CD4-positive, alpha-beta T cell treated with Interleukin-21 for 1 hour (primary cell): ENCODE results near the gene CLTC.

ENCODE experiments used
- DNase-seq: peaks from one replicate; pipeline ENCODE4 v3.0.0-alpha.2; 2020

Gene CLTC

DNA sequence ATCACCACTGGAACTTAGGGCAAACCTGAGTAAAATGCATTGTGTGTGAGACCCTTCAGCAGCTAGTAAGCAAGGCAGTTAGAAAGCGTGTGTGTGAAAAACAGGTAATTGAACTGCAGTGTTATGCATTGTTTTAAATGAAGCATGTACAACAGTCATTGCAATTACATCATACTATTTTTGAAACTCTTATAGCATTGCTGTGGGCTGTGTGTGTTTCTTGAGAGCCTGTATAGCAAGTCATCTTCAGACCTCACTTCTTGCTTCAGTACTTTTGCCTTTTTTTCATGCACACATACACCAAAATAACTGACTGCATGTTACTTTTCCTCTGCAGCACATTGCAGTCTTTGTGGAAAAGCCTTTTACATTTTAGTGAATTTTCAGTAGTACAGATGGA, 68.3 kb downstream of the CLTC start:
- DNase-seq: no peak

DNA sequence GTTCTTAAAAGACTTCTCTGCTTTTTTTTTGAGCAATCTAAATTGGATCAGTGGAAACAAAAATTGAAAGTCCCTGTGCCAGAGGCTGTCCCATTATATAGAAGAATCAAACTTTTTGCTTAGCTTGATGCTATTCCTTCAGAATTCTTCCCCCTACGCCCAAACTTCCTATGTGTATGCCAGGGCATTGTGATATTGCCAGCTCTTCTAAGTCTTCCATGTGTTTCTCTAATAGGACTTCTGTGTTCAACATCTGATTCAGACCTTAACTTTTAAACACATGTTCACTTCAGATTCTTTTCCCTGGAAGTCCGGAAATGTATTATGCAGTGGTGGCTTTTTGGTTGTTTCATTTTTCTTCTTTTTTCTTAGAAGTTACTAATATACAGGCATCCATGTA, 68.8 kb downstream of the CLTC start:
- no peak for DNase-seq

DNA sequence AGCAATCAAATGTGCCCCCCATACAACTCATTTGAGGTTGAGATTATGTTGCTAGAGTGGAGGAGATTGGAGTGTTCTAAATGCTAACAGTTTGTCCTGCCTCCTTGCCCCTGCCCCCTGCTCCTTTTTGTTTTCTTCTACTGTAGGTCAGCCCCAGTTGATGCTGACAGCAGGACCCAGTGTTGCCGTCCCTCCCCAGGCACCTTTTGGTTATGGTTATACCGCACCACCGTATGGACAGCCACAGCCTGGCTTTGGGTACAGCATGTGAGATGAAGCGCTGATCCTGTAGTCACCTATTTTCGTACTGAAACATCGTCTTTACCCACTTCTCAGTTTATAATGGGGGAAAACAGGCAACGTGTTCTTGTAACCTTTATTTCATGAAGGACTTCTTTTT, 73.9 kb downstream of the CLTC start:
- no peak for DNase-seq

DNA sequence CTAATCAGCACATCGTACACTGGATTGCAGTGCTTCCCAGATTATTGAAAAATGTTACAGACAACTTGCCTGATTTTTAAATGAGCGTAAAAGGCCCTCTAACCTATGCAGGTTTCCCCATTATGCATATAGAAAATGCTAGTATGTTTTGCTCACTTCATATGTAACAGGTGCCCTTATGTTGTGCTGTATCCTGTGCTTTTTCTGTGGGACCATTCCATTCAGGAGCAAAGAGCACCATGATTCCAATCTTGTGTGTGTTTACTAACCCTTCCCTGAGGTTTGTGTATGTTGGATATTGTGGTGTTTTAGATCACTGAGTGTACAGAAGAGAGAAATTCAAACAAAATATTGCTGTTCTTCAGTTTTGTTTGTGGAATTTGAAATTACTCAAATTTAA, 74.6 kb downstream of the CLTC start:
- DNase-seq: no peak

DNA sequence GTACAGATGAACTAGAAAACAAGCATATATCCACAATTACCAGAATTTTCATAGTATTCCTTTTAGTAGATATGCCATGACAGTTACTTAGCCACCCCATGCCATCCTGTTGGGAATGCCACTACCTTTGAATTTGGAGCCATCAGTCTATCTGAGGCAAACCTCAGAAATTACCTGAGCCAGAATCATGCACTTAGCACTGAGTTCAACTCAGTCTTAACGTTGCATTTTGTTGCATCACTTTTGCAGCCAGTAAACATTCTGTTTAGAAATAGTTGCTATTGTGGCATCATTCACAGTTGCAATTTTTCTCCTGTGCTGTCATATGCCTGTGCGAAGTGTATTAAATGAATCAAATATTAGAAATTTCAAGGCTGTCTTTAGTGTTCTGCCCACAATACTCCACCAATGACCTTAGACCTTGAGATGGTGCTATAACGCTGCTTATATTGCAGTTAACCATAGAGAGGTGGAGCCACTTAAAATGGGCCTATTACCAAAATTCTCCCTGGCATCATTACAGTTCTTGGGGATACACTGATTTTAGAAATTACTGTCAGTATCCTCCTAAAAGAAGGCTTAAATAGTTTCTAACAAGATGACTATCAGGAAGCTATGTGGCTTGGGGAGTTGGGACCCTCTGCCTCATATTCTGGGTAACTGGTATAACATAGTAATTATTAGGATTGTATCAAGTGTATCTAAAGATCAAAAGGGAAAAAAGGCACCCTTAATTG, 76.4 kb downstream of the CLTC start:
- no peak for DNase-seq

DNA sequence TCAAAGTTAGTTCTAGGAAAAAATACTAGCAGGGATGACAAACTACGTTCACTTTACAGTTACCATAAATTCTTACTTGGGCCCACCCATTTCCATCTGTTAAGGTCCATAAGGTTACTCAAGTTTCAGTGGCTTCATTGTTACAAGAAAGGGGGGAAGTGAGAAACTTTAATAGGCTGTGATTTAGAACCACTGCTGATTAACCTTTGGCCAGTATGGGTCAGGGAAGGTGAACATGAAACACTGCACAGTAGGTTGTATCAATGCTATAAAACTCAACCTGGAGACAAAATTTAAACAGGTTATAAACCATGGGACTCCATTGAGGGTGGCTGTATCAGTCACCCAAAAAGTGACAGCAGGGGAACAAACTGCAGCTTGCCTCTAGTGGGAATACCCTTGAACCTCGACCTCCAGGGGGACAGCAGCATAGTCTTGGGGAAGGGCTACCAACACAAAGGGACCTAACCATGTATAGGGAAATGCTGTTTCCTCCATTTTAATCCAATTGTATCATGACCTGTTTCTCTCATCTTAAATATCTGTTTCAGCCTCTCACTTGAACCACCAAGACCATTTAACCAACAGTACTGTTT, 77.1 kb downstream of the CLTC start:
- no peak for DNase-seq

DNA sequence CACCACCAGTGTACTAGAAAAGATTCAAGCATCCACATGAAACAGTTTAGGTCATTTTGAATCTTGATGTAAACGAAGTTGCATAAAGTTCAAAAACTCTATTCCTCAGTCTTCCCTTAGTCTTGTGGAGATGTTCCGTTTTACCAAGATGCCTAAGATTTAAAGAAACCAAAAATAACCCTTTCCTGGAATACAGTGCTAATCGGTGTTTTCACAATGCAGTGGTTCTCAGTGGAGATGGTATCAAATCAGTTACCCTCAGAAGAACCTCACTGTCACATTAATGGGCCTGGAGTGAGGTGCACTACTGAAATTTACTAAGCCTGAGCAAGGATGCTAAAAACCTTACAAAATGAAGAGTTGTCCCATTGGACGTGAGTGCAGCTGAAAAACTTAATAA, 78.4 kb downstream of the CLTC start:
- DNase-seq: no peak

DNA sequence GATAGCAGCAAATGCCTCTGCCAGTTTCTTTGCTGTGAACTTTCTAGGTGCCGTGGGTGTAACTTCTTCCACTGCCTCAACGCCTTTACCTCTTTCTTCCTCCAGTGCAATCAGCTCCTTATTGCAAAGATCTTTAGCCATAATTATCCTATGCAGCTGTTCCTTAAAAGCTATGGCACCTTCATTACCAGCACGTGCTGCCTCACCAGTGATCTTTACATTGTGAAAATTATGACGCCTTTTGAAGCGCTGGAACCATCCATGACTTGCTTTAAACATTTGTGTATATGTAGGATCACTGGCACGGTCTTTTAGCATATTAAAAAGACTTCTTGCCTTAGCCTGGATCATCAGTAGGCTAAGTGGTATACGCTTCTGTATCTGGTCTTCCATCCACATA, 79.5 kb downstream of the CLTC start:
- no peak for DNase-seq

DNA sequence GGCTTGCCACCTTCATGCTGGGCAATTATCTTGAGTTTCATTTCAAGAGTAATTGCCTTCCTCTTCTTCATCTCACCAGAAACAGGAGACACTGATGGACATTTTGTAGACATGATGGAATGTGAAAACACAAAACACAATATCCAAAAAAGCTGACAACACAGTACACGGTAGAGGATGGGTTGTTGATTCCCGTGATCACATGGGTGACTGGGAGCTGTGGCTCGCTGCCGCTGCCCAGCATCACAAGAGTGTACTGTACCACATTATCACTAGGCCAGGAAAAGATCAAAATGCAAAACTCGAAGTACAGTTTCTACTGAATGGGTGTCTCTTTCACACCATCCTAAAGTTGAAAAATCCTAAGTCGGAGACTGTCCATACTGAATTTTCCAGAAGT, 80.1 kb downstream of the CLTC start:
- no peak for DNase-seq

DNA sequence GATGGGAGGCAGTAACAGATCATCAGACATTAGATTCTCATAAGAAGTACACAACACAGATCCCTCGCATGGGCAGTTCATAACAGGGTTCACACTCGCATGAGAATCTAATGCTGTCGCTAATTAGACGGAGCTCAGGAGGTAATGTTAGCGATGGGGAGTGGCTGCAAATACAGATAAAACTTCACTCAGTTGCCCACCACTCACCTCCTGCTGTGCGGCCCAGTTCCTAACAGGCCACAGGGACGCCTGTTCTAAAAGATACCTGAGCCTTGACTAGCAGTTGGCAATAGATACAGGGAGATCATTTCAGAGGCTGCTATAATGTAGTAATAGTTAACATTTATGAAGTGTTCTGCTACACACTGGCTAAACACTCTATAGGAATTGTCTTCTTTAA, 82.6 kb downstream of the CLTC start:
- no peak for DNase-seq

DNA sequence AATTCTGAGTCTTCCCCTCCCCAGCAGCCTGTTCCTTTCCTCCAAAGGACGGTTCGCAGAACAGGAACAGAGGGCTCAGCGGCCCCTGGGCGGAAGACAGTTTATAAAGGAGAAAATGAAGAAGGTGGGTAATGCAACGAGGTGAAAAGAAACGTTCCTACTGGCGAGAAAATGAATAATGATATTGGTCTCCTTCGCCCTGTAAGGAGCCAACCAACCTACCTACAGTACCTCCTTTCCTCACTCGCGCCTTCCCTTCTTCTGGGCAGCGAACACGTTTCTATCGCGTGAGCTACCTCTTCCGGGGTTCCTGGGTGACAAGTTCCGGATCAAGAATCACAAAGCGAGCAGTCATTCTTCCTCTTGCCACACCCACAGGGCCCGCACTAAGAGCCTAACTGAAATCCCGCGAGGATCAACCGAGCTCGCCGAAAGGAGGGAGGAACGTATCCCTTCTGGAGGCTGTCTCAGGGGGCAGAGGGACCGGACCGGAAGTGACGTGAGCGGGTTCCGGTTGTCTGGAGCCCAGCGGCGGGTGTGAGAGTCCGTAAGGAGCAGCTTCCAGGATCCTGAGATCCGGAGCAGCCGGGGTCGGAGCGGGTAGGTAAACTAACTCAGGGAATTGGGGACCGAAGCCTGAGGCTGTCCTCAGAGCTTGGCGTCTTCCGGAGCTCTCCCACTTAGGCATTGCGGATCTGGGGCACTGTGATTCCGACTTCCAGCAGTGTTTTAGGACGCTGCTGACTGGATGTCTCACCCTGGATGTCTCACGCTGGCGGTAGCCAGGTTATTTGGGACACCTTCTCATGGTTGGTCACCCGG, 87.7 kb downstream of the CLTC start, which contains the start of the genes PTRH2 and VMP1:
TSS of gene PTRH2 (minus strand) at position 282 of the 822 bp plus-strand sequence. CDS start 9,452 bp downstream, outside the sequence.
TSS of gene VMP1 (plus strand) at position 506 of the 822 bp plus-strand sequence. CDS start 23,793 bp downstream, outside the sequence.
- peak; percentile 96 for DNase-seq

DNA sequence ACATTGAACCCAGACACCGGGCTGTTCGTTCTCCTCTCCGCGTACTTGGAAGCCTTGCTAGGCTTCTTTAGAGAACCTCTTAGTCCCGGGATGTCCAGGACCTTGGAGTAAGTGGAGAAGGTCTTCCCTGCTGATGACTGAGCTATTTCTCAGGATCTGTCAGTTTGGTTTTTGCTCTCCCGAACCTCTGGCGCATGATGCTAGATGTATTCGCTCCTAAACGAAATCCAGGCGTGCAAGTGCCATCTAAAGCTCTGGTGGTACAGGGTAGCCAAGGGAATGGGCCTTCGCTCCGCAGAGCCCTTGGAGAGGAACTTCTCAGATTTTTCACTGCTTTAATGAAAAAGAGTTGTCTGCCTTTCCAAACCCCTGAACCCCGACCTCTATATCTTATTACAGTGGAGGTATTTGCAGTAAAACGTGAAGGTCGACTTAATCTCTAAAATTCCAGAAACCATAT, 88.3 kb downstream of the CLTC start:
- DNase-seq: peak; percentile 4

DNA sequence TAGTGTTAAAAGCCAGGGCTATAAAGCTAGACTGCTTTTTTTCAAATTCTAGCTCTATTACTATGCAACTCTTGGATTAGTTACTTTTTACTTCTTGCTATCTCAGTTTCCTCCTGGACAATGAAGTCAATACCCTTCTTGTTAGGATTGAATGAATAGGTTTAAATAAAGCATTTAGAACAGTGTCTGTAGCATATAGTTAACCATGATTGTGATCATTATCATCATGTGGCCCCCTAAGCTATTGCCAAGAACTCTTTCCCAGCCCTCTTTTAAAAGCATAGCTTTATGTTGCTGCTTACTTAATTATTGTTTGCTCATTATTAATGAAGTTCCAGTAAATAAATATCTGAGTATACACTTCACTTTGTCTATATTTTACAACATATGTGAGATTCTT, 92.2 kb downstream of the CLTC start:
- no peak for DNase-seq

DNA sequence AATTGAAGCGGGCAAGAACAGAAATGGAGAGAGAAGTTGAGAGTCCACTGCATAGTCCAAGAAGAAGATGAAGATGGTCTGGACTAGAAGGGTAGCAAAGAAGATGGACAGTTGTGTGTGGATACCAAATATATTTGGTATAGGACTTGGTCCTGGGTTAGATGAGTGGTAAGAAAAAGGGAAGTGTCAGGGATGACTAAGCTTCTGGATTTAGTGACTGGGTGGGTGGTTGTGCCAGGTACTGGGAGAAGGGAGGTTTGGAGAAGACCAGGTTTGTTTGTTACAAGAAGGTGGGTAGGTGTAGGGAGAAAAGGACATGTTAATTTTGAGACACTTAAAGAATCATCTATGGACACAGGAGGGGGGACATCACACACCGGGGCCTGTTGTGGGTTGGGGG, 93.2 kb downstream of the CLTC start:
- no peak for DNase-seq

DNA sequence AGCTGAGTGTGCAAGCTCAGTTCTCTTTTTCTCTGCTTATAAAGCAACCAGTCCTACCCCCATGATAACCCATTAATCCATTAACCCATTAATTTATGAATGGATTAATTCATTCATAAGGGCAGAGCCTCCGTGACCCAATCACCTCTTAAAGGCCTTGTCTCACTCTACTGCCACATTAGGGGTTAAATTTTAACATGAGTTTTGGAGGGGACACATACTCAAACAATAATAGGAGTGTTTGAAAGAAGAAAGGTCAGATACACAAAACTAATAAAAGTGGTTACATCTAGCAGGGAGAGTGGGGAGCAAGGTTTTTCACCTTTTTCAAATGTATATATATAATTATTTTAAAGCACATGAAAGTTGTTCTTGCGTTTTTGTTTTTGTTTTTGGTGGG, 94.6 kb downstream of the CLTC start:
- DNase-seq: no peak

DNA sequence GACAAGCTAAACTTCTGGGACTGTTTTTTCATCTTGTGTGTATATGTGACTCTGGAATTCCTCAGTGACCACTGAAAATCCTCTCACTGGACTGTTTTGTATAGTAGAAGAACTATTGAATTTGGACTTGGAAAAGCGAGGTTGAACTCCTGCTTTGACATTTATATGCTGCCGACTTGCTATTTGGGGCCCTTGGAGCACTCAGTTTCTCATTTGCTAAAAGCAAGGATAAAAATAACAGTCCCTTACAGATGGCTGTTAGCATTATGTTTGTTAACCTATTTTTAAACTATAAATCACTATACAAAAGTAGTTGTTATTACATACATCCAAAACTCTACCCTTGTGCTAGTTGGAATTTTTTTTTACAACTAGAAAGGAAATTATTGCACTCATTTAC, 96.7 kb downstream of the CLTC start:
- DNase-seq: no peak

DNA sequence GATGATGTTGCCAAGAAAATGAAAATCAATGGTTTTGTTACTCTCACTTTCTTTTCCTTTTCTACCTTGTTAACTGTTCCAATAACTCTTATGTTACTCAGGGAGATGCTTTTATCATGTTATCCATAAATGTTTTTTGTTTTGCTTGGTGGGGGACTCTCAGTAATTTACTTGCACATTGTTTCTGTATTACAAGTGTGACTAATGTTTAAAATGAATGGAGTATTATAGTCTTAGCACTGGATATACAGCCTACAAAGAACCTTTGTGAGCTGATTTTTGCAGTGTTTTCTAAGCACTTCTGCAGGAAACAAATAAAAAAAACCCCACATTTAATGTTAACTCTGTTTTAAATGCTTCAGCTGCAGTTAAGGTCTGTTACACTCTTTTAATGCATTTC, 99.8 kb downstream of the CLTC start:
- DNase-seq: no peak

DNA sequence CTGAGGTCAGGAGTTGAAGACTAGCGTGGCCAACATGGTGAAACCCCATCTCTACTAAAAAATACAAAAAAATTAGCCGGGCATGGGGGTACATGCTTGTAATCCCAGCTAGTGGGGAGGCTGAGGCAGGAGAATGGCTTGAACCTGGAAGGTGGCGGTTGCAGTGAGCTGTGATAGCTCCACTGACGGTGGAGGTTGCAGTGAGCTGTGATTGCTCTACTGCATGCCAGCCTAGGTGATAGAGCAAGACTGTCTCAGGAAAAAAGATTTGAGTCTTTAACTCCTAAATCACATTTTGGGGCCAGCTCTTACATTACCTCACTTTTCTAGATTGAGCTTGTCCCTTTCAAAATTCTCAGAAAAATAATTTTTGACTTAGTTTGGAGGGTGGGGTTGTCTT, 102.9 kb downstream of the CLTC start:
- no peak for DNase-seq

DNA sequence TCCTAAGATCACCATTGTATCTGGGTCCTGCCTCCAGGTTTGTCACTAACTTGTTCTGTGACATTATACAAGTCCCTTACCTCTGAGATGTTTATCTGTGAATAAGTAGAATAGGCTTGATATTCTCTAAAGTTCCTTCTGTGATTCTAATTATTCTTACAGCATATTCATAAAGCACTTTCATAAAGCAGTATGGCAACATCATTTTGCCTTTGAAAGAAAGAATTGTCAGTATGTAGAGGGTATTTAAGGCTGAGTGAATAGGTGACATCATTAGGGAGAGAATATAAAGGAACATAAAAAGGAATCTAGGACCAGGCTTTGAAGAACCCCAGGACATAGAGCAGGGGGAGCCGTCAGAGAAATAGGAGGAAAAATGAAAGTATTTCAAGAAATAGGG, 103.3 kb downstream of the CLTC start:
- DNase-seq: no peak

DNA sequence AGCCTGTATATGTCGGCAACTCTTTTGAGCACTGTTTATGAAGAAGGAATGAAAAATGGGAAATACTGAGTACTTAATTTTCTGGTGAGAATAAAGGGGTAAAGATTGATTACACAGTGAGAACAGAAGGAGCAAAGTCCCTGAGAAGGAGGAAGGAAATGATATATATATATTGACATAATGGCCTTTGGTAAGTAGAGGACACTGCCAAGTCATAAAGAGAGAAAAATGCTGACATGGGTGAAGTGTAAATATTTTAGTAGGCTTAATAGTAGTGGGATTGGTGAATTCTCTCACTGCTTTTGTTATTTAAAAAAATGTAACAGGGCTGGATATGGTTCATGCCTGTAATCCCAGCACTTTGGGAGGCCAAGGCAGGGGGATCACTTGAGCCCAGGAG, 103.9 kb downstream of the CLTC start:
- DNase-seq: no peak

DNA sequence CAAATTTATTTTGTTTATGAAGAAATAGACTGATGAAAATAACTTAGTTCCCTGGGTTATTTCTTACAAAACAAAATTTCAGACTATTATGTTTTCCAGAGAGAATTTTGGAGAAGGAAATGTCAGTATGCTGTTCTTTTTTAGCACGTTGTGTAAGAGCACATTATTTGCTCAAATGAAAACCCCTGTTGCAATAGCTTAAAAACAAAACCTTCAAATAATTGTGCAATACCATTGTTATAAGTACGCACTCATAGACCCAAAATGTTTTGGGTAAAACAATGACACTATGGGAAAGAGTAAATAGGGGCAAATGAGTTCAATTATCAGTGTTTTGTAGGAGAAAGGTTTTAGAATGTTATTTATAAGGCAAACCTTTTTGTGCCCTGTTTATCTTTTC, 106.0 kb downstream of the CLTC start:
- DNase-seq: no peak

DNA sequence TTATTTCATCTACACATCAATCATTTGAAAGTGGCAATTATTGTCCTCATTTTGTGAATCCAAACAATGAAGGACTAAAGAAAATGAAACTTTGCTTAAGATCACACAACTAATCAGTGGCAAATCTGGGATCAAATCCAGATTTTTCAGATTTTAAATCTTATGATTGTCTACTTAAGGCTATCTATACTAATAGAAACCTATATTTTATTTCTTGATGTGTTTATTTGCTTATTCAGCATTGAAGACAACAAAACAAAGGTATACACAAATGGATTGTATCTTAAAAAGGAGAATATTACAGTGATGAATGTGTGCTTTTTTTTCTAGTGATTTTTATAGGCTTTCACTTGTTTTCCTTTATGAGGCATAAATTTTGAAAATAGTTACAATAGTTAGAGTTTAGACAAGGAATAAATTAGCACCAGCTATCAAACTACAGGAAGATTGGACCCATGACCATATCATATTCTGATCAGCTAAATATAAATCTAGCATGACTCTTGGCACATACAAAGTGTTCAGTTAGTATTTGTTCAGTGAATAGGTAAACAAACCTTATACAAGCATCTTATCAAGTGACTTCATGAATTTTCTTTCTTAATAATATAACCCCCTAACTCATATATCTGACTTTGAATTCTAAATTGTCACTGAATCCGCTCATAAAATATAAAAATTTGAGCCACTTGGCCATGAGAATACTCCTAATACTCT, 108.3 kb downstream of the CLTC start:
- no peak for DNase-seq

DNA sequence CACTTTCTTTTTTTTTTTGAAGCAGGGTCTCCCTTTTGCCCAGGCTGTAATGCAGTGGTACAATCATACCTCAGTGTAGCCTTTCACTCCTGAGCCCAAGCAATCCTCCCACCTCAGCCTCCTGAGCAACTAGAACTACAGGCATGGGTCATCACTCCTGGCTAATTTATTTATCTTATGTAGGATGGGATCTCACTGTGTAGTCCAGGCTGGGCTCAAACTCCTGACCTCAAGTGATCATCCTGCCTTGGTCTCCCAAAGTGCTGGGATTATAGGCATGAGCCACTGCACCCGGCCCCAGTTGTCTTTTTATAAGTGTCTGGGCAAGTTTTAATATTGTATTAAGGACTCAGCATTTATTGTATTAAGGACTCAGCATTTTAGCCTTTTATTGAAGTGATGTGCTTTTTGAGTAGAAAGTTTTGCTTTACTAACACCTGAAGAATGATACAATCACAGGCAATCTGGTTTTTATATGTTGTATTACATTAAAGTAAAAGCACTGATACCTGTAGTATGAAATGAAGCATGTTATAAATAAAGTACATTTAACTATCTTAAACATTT, 110.7 kb downstream of the CLTC start:
- DNase-seq: no peak
